HG02938 (cell line): ENCODE results near the gene RNF157.
"Not testable (repeated sequence)": the region's sequence is repeated elsewhere in the genome, so short reads cannot be mapped to it uniquely, and the experiment has no call there.

Experiments used
- ATAC-seq: cut with Tn5 transposase; IDR thresholded peaks from one replicate; pipeline ENCODE4 v1.9.1; 2021; ENCODE audit warnings: mild to moderate bottlenecking, moderate library complexity; ENCODE audit not compliant: unreplicated experiment

The RNF157 gene

GRCh38 chr17:76236603-76237002, 3.7 kb downstream of the RNF157 start:
- no peak for ATAC-seq

GRCh38 chr17:76235883-76236282, 4.4 kb downstream of the RNF157 start:
- ATAC-seq: no peak

GRCh38 chr17:76234354-76234679, 6.0 kb downstream of the RNF157 start:
- no peak for ATAC-seq

GRCh38 chr17:76233588-76234353, 6.5 kb downstream of the RNF157 start:
- no peak for ATAC-seq

GRCh38 chr17:76232342-76232741, 8.0 kb downstream of the RNF157 start:
- no peak for ATAC-seq

GRCh38 chr17:76226749-76227148, 13.5 kb downstream of the RNF157 start:
- not testable (repeated sequence) for ATAC-seq

- ATAC-seq: not testable (repeated sequence)
Observed at GRCh38 chr17:76225373-76226086, 14.8 kb downstream of the RNF157 start.

GRCh38 chr17:76223802-76224201, 16.5 kb downstream of the RNF157 start:
- ATAC-seq: no peak

GRCh38 chr17:76219670-76220383, 20.5 kb downstream of the RNF157 start:
- no peak for ATAC-seq

- no peak for ATAC-seq
Observed at GRCh38 chr17:76217081-76217480, 23.2 kb downstream of the RNF157 start.

GRCh38 chr17:76213491-76213890, 26.8 kb downstream of the RNF157 start:
- ATAC-seq: no peak

- no peak for ATAC-seq
Observed at GRCh38 chr17:76208120-76208519, 32.2 kb downstream of the RNF157 start.

GRCh38 chr17:76207275-76208059, 32.8 kb downstream of the RNF157 start:
- no peak for ATAC-seq

GRCh38 chr17:76205542-76206144, 34.6 kb downstream of the RNF157 start:
- ATAC-seq: not testable (repeated sequence)

GRCh38 chr17:76204277-76204676, 36.0 kb downstream of the RNF157 start:
- ATAC-seq: no peak

- no peak for ATAC-seq
Observed at GRCh38 chr17:76200354-76200753, 39.9 kb downstream of the RNF157 start.

- no peak for ATAC-seq
Observed at GRCh38 chr17:76199469-76199868, 40.8 kb downstream of the RNF157 start.

GRCh38 chr17:76198702-76199101, 41.6 kb downstream of the RNF157 start:
- no peak for ATAC-seq

GRCh38 chr17:76197911-76198310, 42.4 kb downstream of the RNF157 start:
- no peak for ATAC-seq

- ATAC-seq: no peak
Observed at GRCh38 chr17:76196675-76197074, 43.6 kb downstream of the RNF157 start.
